Neural progenitor cell (in vitro differentiated cells): ENCODE measurements around the gene GLI2. TPM values are rescaled to one million over a fixed set of nuclear protein-coding genes. Genes with fewer than 3 reads are reported as not detected.

Experiments used
- DNase-seq: peaks from one replicate; pipeline ENCODE4 v3.0.0-alpha.2; 2016; ENCODE audit warnings: low spot score
- H2AFZ ChIP-seq: fragments of 200-600 bp; sonication (generic); replicated peaks from 2 replicates; pipeline ENCODE4 v1.6.1; 2016; ENCODE audit warnings: antibody characterized with exemption
- H3F3A ChIP-seq: fragments of 200-600 bp; sonication (generic); 2 replicates; pipeline ENCODE4 v1.6.1; 2016; ENCODE audit warnings: antibody characterized with exemption, low read depth
- H3K27ac ChIP-seq: fragments of 200-600 bp; sonication (generic); 2 replicates; pipeline ENCODE4 v1.5.1; 2016; ENCODE audit warnings: mild to moderate bottlenecking
- H3K27me3 ChIP-seq: fragments of 200-600 bp; sonication (generic); 2 replicates; pipeline ENCODE4 v1.6.1; 2016; ENCODE audit warnings: mild to moderate bottlenecking, moderate library complexity
- H3K36me3 ChIP-seq: fragments of 200-600 bp; sonication (generic); 2 replicates; pipeline ENCODE4 v1.5.1; 2016
- H3K4me1 ChIP-seq: fragments of 200-600 bp; sonication (generic); 2 replicates; pipeline ENCODE4 v1.6.1; 2016; ENCODE audit warnings: mixed run types
- H3K4me2 ChIP-seq: fragments of 200-600 bp; sonication (generic); 2 replicates; pipeline ENCODE4 v1.6.1; 2016
- H3K4me3 ChIP-seq: fragments of 200-600 bp; sonication (generic); 2 replicates; pipeline ENCODE4 v1.5.1; 2016
- H3K79me2 ChIP-seq: fragments of 200-600 bp; sonication (generic); 2 replicates; pipeline ENCODE4 v1.6.1; 2016; ENCODE audit warnings: low read depth
- H3K9ac ChIP-seq: fragments of 200-600 bp; sonication (generic); 2 replicates; pipeline ENCODE4 v1.6.1; 2016
- H3K9me3 ChIP-seq: fragments of 200-600 bp; sonication (generic); 2 replicates; pipeline ENCODE4 v1.5.1; 2016; ENCODE audit warnings: low read depth
- H4K20me1 ChIP-seq: fragments of 200-600 bp; sonication (generic); 2 replicates; pipeline ENCODE4 v1.6.1; 2016; ENCODE audit warnings: low read depth
- H3K27ac Mint-ChIP-seq: 3 replicates; pipeline ENCODE4 v1.8.0; 2021; ENCODE audit warnings: mixed read lengths
- H3K27me3 Mint-ChIP-seq: 2 replicates; pipeline ENCODE4 v1.8.0; 2022; ENCODE audit warnings: low read depth, mild to moderate bottlenecking, inconsistent platforms, moderate library complexity, mixed read lengths; ENCODE audit not compliant: insufficient read depth
- H3K36me3 Mint-ChIP-seq: 3 replicates; pipeline ENCODE4 v1.8.0; 2021; ENCODE audit warnings: mixed read lengths
- H3K4me1 Mint-ChIP-seq: 3 replicates; pipeline ENCODE4 v1.8.0; 2021; ENCODE audit warnings: mixed read lengths
- H3K4me3 Mint-ChIP-seq: 3 replicates; pipeline ENCODE4 v1.8.0; 2021; ENCODE audit warnings: mild to moderate bottlenecking, moderate library complexity, mixed read lengths
- H3K9me3 Mint-ChIP-seq: 3 replicates; pipeline ENCODE4 v1.8.0; 2020; ENCODE audit warnings: mixed read lengths
- CTCF ChIP-seq: fragments of 200-600 bp; sonication (generic); IDR thresholded peaks from 2 replicates; pipeline ENCODE4 v1.5.1; 2017; ENCODE audit warnings: antibody characterized with exemption, mild to moderate bottlenecking
- EZH2 ChIP-seq: fragments of 200-600 bp; sonication (generic); IDR thresholded peaks from 2 replicates; pipeline ENCODE4 v1.6.1; 2017; ENCODE audit warnings: antibody characterized with exemption, mild to moderate bottlenecking, moderate library complexity
- EZH2phosphoT487 ChIP-seq: fragments of 200-600 bp; sonication (generic); IDR thresholded peaks from 2 replicates; pipeline ENCODE4 v1.6.1; 2017; ENCODE audit warnings: antibody characterized with exemption
- total RNA-seq: library from RNA; depleted of rRNA; stranded (reverse); fragments of >200 nt; gene quantifications from 2 replicates; pipeline ENCODE4 v1.2.3, GENCODE V29; 2015; ENCODE audit warnings: low replicate concordance

Gene GLI2
- total RNA-seq, 1 donor from 2014 or later, result 9.4 TPM

DNA sequence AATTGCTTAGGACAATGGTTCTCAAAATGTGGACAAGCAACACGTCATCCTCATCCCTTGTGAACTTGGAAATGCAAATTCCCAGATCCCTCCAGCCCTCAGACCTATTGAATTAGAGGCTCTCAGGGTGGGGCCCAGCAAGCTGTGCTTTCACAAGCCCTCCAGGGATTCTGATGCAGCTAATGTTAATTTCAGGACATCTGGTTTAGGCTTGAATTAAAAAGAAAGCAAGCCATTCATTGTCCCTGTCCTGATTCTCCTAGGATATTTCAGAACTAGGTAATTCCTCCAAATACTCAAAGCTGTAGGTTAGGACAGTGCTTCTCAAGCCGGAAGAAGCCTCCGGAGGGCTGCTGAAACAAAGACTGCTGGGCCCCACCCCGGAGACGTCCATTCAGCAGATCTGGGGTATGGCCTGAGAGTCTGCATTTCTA lies 26.0 kb upstream of the GLI2 start:
- Histone ChIP-seq H3K4me2 (peak overlapping the region; percentile 43), H3K9ac (no peak overlapping the region), H3K4me3 (no peak overlapping the region), H3K36me3 (no peaks in the 10 kb centered on the region), H3K4me1 (peaks cover 10% of the 10 kb centered on the region), H2AFZ (no peak overlapping the region), H3K9me3 (no peaks in the 10 kb centered on the region), H3K27ac (no peak overlapping the region), H3K79me2 (no peaks in the 10 kb centered on the region), H3K27me3 (peaks cover 74% of the 10 kb centered on the region), H3F3A (peaks cover 9% of the 10 kb centered on the region), H4K20me1 (no peaks in the 10 kb centered on the region)
- DNase-seq, result no peak
- H3K27ac Mint-ChIP-seq, result no peak overlapping the region
- no peak for TF ChIP-seq EZH2phosphoT487
- H3K4me3 Mint-ChIP-seq, result no peak overlapping the region
- H3K36me3 Mint-ChIP-seq, result no peaks in the 10 kb centered on the region
- no peaks in the 10 kb centered on the region for H3K9me3 Mint-ChIP-seq
- peaks cover 23% of the 10 kb centered on the region for H3K4me1 Mint-ChIP-seq
- H3K27me3 Mint-ChIP-seq, result peaks cover 25% of the 10 kb centered on the region

DNA sequence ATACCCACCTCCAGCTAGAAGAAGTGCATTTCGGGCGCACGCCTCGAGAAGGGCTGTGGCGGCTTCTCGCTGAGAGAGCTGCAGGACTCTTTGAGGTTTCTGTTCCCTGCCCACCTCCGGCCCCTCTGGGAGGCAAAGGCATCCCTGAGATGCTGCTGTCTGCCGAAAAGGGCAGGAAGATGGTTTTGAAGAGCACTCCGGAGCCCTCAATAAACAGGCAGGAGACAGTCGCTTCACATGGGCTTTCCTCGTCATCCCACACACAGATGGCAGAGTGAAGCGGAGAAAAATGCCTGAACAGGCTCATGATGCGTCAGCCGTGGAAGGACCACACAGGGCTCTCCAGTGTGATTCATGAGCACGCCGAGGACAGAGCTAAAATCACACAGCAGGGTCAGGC lies 25.4 kb upstream of the GLI2 start:
- no peak for TF ChIP-seq EZH2phosphoT487
- no peak for TF ChIP-seq CTCF
- TF ChIP-seq EZH2, result no peak
- Histone ChIP-seq H3K27ac (no peak overlapping the region), H3K9ac (no peak overlapping the region), H3K79me2 (no peaks in the 10 kb centered on the region), H3K27me3 (peaks cover 74% of the 10 kb centered on the region), H3K4me3 (no peak overlapping the region), H3F3A (peaks cover 9% of the 10 kb centered on the region), H3K36me3 (no peaks in the 10 kb centered on the region), H2AFZ (no peak overlapping the region), H4K20me1 (no peaks in the 10 kb centered on the region), H3K4me2 (peak overlapping the region; percentile 43), H3K9me3 (no peaks in the 10 kb centered on the region), H3K4me1 (peaks cover 10% of the 10 kb centered on the region)
- Mint-ChIP-seq H3K27ac (no peak overlapping the region), H3K4me1 (peaks cover 24% of the 10 kb centered on the region), H3K27me3 (peaks cover 24% of the 10 kb centered on the region), H3K36me3 (no peaks in the 10 kb centered on the region), H3K4me3 (no peak overlapping the region), H3K9me3 (no peaks in the 10 kb centered on the region)
- no peak for DNase-seq

GRCh38 chr2:120711694-120712093 lies 24.0 kb upstream of the GLI2 start:
- Mint-ChIP-seq H3K9me3 (no peaks in the 10 kb centered on the region), H3K4me3 (no peak overlapping the region), H3K4me1 (peaks cover 28% of the 10 kb centered on the region), H3K27me3 (peaks cover 24% of the 10 kb centered on the region), H3K27ac (peak overlapping the region; percentile 69), H3K36me3 (no peaks in the 10 kb centered on the region)
- H3K36me3 ChIP-seq, result no peaks in the 10 kb centered on the region
- peaks cover 64% of the 10 kb centered on the region for H3K27me3 ChIP-seq
- no peak overlapping the region for H3K4me2 ChIP-seq
- H3F3A ChIP-seq, result peaks cover 9% of the 10 kb centered on the region
- H3K4me3 ChIP-seq, result no peak overlapping the region
- no peak overlapping the region for H2AFZ ChIP-seq
- H3K27ac ChIP-seq, result no peak overlapping the region
- no peaks in the 10 kb centered on the region for H4K20me1 ChIP-seq
- H3K9ac ChIP-seq, result no peak overlapping the region
- no peak for DNase-seq
- no peaks in the 10 kb centered on the region for H3K79me2 ChIP-seq
- no peak for TF ChIP-seq CTCF
- TF ChIP-seq EZH2, result no peak
- TF ChIP-seq EZH2phosphoT487, result no peak
- H3K9me3 ChIP-seq, result no peaks in the 10 kb centered on the region
- peaks cover 10% of the 10 kb centered on the region for H3K4me1 ChIP-seq

GRCh38 chr2:120712180-120712681 lies 23.4 kb upstream of the GLI2 start:
- H3K4me1 ChIP-seq, result peaks cover 10% of the 10 kb centered on the region
- no peak for DNase-seq
- no peak overlapping the region for H3K27ac ChIP-seq
- Mint-ChIP-seq H3K36me3 (no peaks in the 10 kb centered on the region), H3K27ac (no peak overlapping the region), H3K4me3 (no peak overlapping the region), H3K27me3 (peaks cover 24% of the 10 kb centered on the region), H3K9me3 (no peaks in the 10 kb centered on the region), H3K4me1 (peaks cover 27% of the 10 kb centered on the region)
- peaks cover 59% of the 10 kb centered on the region for H3K27me3 ChIP-seq
- H3K9me3 ChIP-seq, result no peaks in the 10 kb centered on the region
- H3K4me2 ChIP-seq, result no peak overlapping the region
- no peak overlapping the region for H3K4me3 ChIP-seq
- no peaks in the 10 kb centered on the region for H3K36me3 ChIP-seq
- TF ChIP-seq CTCF, result no peak
- no peak for TF ChIP-seq EZH2
- TF ChIP-seq EZH2phosphoT487, result no peak
- no peaks in the 10 kb centered on the region for H3K79me2 ChIP-seq
- H2AFZ ChIP-seq, result no peak overlapping the region
- H4K20me1 ChIP-seq, result no peaks in the 10 kb centered on the region
- H3F3A ChIP-seq, result peaks cover 9% of the 10 kb centered on the region
- no peak overlapping the region for H3K9ac ChIP-seq
